ENCODE measurements around the gene PRKCA. TPM values are rescaled to one million over a fixed set of nuclear protein-coding genes. Genes with fewer than 3 reads are reported as not detected.

Gene PRKCA
- total RNA-seq, 1 experiment from 2014 or later, result 29.5 TPM

GRCh38 chr17:66841328-66841727 lies 538.9 kb downstream of the PRKCA start:
- CTCF ChIA-PET, result interaction anchor here (0.9 to 3.1 kb wide), 12 partner anchors 10 to 175 kb away, joined by 3 to 11 read pairs (median 4); no protein-coding TSS in a partner anchor
- H3K9me3 Mint-ChIP-seq, result peaks cover 12% of the 10 kb centered on the region

More at GRCh38 chr17:66841328-66841727, 538.9 kb downstream of the PRKCA start:
- DNase-seq (ENCODE audit: low spot score) (no peak), ATAC-seq (peak; percentile 69)
- Mint-ChIP-seq H3K4me3 (no peak overlapping the region), H3K27me3 (ENCODE audit: low read depth) (peaks cover 6% of the 10 kb centered on the region), H3K27ac (no peak overlapping the region), H3K36me3 (peaks cover 9% of the 10 kb centered on the region), H3K4me1 (no peaks in the 10 kb centered on the region)
- no peak for TF ChIP-seq MYBL2 (CRISPR knock-in tag; IDR thresholded peaks at IDR 0.05)
- no peak for TF ChIP-seq ZSCAN18 (CRISPR knock-in tag; IDR thresholded peaks at IDR 0.05)
- TF ChIP-seq ZBTB21 (CRISPR knock-in tag; IDR thresholded peaks at IDR 0.05; ENCODE audit: borderline replicate concordance), result no peak
- TF ChIP-seq ZNF512 (CRISPR knock-in tag; IDR thresholded peaks at IDR 0.05; ENCODE audit: borderline replicate concordance), result no peak
- no peak for TF ChIP-seq HMGA2 (CRISPR knock-in tag; IDR thresholded peaks at IDR 0.05)
- no peak for TF ChIP-seq ZNF263 (CRISPR knock-in tag; IDR thresholded peaks at IDR 0.05; ENCODE audit: low read depth)
- no peak for TF ChIP-seq CTCF (IDR thresholded peaks at IDR 0.05)
- no peak for TF ChIP-seq GABPB1 (CRISPR knock-in tag; IDR thresholded peaks at IDR 0.05)
- TF ChIP-seq ZNF671 (CRISPR knock-in tag; IDR thresholded peaks at IDR 0.05), result no peak
- TF ChIP-seq ZNF425 (CRISPR knock-in tag; conservative IDR thresholded peaks at IDR 0.05), result no peak
- TF ChIP-seq SP1 (CRISPR knock-in tag; conservative IDR thresholded peaks at IDR 0.05), result no peak
- no peak for TF ChIP-seq ZNF138 (CRISPR knock-in tag; conservative IDR thresholded peaks at IDR 0.05)
- no peak for TF ChIP-seq TEAD4 (CRISPR knock-in tag; IDR thresholded peaks at IDR 0.05)
- TF ChIP-seq SMAD4 (CRISPR knock-in tag; IDR thresholded peaks at IDR 0.05), result no peak
- TF ChIP-seq NFE2L1 (CRISPR knock-in tag; IDR thresholded peaks at IDR 0.05), result no peak
- TF ChIP-seq JUN (CRISPR knock-in tag; IDR thresholded peaks at IDR 0.05), result no peak
- no peak for TF ChIP-seq NR3C1 (CRISPR knock-in tag; conservative IDR thresholded peaks at IDR 0.05; ENCODE audit: low read depth)
- no peak for TF ChIP-seq ETV6 (CRISPR knock-in tag; IDR thresholded peaks at IDR 0.05)
- TF ChIP-seq ZNF396 (CRISPR knock-in tag; IDR thresholded peaks at IDR 0.05; ENCODE audit: borderline replicate concordance), result no peak
- POLR2A ChIA-PET, result interaction anchor here (1.1 kb wide), 1 partner anchor 38 kb away, joined by 4 read pairs; no protein-coding TSS in a partner anchor

Data from WTC11 (cell line).